ENCODE measurements around the gene AGO1.

Gene AGO1

DNA sequence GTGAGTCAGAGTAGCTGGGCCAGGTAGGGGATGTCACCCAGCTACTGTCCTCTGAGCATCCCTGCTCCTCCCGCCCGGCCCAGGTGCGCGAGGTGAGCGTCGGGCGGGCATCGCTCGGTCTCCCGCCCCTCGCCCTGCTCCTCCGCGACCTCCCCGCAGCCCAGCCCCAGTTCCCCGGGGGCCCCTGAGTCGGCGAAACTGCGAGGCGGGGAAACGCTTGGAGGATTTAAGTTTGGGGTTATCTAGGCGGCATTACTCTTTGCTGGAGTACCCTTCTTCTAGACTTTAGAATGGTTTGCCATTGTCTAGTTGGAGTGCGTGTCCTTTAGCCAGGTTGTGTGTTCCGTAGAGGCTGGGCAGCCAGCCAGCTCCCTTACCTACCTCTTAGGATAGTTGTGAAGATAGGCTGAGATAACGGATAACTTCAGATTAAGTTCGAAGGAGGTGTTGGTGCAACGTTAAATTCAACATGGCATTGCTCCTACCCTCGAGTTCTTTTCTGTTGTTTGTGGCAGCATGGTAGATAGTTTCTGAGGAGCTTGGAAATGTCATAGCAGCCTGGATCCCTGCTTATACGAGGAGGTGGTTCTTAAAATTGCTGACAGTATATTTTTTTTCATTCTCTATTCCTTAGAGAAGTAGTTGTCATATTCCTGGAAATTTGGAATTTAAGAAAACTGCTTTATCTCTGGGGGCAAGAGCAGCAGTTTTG is 48.6 kb downstream of the AGO1 start:
- Mint-ChIP-seq H3K4me3 (peak overlapping the region; percentile 96), H3K27me3 (ENCODE audit: low read depth, poor library complexity) (no peaks in the 10 kb centered on the region)
- peak; percentile 48 for DNase-seq

DNA sequence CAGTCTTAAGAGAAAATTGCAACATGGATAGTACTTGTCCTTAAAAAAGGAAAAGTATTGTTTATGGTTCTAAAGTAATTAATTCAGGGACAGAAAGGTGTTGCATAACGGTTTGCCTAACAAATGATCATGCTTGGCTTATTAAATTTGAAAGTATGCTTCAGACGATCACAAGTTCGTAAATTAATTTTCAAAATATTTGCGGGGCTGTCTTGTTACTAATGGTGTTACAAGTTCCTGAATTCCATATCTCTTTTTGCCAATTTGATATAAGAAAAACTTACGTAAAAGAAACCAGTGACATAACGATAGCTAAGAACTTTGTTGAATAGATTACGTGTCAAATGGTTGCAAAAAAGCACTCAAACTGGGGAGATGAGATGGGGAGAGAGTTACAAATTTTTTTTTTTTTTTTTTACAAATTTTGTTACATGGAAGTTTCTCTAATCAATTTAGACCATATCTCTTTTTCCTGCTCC is 49.2 kb downstream of the AGO1 start:
- TF ChIP-seq, protein P1, sequence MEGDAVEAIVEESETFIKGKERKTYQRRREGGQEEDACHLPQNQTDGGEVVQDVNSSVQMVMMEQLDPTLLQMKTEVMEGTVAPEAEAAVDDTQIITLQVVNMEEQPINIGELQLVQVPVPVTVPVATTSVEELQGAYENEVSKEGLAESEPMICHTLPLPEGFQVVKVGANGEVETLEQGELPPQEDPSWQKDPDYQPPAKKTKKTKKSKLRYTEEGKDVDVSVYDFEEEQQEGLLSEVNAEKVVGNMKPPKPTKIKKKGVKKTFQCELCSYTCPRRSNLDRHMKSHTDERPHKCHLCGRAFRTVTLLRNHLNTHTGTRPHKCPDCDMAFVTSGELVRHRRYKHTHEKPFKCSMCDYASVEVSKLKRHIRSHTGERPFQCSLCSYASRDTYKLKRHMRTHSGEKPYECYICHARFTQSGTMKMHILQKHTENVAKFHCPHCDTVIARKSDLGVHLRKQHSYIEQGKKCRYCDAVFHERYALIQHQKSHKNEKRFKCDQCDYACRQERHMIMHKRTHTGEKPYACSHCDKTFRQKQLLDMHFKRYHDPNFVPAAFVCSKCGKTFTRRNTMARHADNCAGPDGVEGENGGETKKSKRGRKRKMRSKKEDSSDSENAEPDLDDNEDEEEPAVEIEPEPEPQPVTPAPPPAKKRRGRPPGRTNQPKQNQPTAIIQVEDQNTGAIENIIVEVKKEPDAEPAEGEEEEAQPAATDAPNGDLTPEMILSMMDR (IDR thresholded peaks at IDR 0.05) = no peak
- no peak for DNase-seq
- Mint-ChIP-seq H3K27me3 (ENCODE audit: low read depth, poor library complexity) (no peaks in the 10 kb centered on the region), H3K9me3 (peaks cover 5% of the 10 kb centered on the region), H3K27ac (no peak overlapping the region), H3K4me3 (peak overlapping the region; percentile 96), H3K4me1 (peaks cover 48% of the 10 kb centered on the region), H3K36me3 (ENCODE audit: low read depth) (peaks cover 11% of the 10 kb centered on the region)

More for the DNA sequence above, 48.6 kb downstream of the AGO1 start:
- Mint-ChIP-seq H3K9me3 (peaks cover under 1% of the 10 kb centered on the region), H3K27ac (peak overlapping the region; percentile 87), H3K4me1 (peaks cover 48% of the 10 kb centered on the region), H3K36me3 (ENCODE audit: low read depth) (peaks cover 6% of the 10 kb centered on the region)
- TF ChIP-seq, protein P1 (IDR thresholded peaks at IDR 0.05) = no peak

DNA sequence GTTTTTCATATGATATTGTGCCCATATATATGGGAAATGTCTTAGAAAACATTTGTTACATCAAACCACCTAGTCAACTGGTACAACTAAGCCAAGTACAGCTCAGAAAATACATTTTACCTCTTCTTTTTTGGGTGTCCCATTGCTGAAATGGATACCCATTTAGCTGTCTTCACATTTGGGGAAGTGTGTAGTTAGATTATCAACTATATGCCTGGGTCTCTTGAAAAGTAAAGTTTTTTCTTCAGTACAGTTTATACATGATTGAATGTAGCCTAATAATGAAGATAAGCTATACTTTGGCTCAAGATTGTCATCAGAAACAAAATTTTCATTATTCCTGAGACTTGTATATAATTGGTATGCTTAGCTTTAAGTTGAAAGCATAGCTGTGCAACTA is 49.9 kb downstream of the AGO1 start:
- TF ChIP-seq, protein P1 (IDR thresholded peaks at IDR 0.05) = no peak
- H3K36me3 Mint-ChIP-seq (ENCODE audit: low read depth) = peaks cover 15% of the 10 kb centered on the region
- no peaks in the 10 kb centered on the region for H3K27me3 Mint-ChIP-seq (ENCODE audit: low read depth, poor library complexity)
- H3K27ac Mint-ChIP-seq = no peak overlapping the region
- peaks cover 48% of the 10 kb centered on the region for H3K4me1 Mint-ChIP-seq
- peaks cover 8% of the 10 kb centered on the region for H3K9me3 Mint-ChIP-seq
- DNase-seq = no peak
- H3K4me3 Mint-ChIP-seq = peak overlapping the region; percentile 96

DNA sequence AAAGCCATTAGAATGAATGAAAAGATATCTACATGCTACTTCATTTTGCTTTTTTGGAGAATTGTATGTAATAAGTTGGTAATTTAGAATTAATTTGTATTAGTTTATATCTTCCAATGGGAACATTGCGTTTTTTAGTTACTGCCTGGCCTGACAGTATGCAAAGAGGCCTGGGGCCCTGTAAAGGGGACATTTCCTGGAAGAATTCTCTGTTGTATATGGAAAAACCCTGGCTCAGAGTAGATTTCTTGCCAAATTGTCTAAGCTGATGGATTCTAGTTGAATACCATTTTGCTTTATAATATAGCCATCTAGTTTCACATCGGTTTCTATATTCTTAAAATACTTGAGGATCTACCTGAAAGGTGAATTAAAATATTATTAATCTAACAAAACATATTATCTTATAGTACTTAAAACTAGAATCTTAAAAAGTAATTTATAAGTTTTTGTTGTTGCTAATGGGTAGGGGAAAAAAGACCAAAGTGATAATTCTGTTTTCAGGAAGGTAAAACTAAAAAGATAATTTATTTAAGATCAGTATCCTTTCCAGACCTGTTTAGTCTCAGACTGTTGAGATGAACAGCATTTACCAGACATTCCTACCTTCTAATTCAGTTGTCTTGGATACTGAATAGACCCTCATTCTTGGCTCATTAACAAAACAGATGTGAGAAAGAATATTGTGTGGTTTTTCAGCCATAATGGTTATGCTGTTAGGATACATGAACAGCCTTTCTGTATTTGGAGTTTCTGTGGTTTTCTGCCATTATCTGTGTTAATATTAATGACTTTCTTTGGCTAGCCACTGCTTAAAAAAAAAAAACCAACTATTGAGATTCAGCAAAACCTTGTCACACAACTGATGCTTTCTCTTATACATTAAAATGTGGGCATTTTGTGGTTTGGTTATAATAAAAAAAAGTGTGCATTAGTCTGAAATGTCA is 52.7 kb downstream of the AGO1 start:
- Mint-ChIP-seq H3K27me3 (ENCODE audit: low read depth, poor library complexity) (no peaks in the 10 kb centered on the region), H3K9me3 (peaks cover 8% of the 10 kb centered on the region), H3K27ac (no peak overlapping the region), H3K4me1 (peaks cover 32% of the 10 kb centered on the region), H3K36me3 (ENCODE audit: low read depth) (peaks cover 25% of the 10 kb centered on the region), H3K4me3 (no peak overlapping the region)
- DNase-seq = no peak
- TF ChIP-seq, protein P1 (IDR thresholded peaks at IDR 0.05) = no peak

DNA sequence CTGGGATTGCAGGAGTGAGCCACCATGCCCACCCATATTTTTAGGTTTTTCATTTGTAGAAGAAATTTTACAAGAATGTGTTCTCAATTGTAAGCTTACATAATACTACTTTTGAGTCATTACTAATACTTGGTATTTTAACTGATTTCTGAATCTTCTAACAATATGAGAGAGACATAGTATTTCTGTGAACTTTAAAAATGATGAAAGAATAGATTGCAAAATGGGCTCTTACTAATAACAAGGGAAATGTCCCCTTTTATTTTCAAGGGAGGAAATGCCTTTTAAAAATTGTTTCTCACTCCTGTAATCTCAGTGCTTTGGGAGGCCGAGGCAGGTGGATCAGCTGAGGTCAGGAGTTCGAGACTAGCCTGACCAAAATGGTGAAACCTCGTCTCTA is 53.8 kb downstream of the AGO1 start:
- H3K4me3 Mint-ChIP-seq = no peak overlapping the region
- H3K9me3 Mint-ChIP-seq = peaks cover 8% of the 10 kb centered on the region
- TF ChIP-seq, protein P1 (IDR thresholded peaks at IDR 0.05) = no peak
- H3K4me1 Mint-ChIP-seq = peaks cover 28% of the 10 kb centered on the region
- H3K27ac Mint-ChIP-seq = no peak overlapping the region
- peaks cover 28% of the 10 kb centered on the region for H3K36me3 Mint-ChIP-seq (ENCODE audit: low read depth)
- no peak for DNase-seq
- no peaks in the 10 kb centered on the region for H3K27me3 Mint-ChIP-seq (ENCODE audit: low read depth, poor library complexity)
